Measurements from ENCODE around the gene ASB2.

ASB2 gene

GRCh38 chr14:93955850-93956481, 20.4 kb downstream of the ASB2 start:
- no peak for DNase-seq (ENCODE audit: low read depth)
- TF ChIP-seq CTCF (conservative IDR thresholded peaks at IDR 0.05; ENCODE audit: low read depth, low read length) = no peak
- H3K4me3 ChIP-seq (ENCODE audit: low read depth, low read length) = no peak overlapping the region

GRCh38 chr14:93954900-93955849, 21.2 kb downstream of the ASB2 start:
- no peak for TF ChIP-seq CTCF (conservative IDR thresholded peaks at IDR 0.05; ENCODE audit: low read depth, low read length)
- no peak overlapping the region for H3K4me3 ChIP-seq (ENCODE audit: low read depth, low read length)
- no peak for DNase-seq (ENCODE audit: low read depth)

GRCh38 chr14:93954516-93954830, 21.9 kb downstream of the ASB2 start:
- H3K4me3 ChIP-seq (ENCODE audit: low read depth, low read length) = no peak overlapping the region
- no peak for TF ChIP-seq CTCF (conservative IDR thresholded peaks at IDR 0.05; ENCODE audit: low read depth, low read length)
- no peak for DNase-seq (ENCODE audit: low read depth)

- no peak for TF ChIP-seq CTCF (conservative IDR thresholded peaks at IDR 0.05; ENCODE audit: low read depth, low read length)
- H3K4me3 ChIP-seq (ENCODE audit: low read depth, low read length) = no peak overlapping the region
- no peak for DNase-seq (ENCODE audit: low read depth)
Measured at GRCh38 chr14:93953739-93954515, 22.4 kb downstream of the ASB2 start.

- DNase-seq (ENCODE audit: low read depth) = no peak
- no peak overlapping the region for H3K4me3 ChIP-seq (ENCODE audit: low read depth, low read length)
- TF ChIP-seq CTCF (conservative IDR thresholded peaks at IDR 0.05; ENCODE audit: low read depth, low read length) = peak; percentile 14
Measured at GRCh38 chr14:93953263-93953662, 23.1 kb downstream of the ASB2 start.

DNA sequence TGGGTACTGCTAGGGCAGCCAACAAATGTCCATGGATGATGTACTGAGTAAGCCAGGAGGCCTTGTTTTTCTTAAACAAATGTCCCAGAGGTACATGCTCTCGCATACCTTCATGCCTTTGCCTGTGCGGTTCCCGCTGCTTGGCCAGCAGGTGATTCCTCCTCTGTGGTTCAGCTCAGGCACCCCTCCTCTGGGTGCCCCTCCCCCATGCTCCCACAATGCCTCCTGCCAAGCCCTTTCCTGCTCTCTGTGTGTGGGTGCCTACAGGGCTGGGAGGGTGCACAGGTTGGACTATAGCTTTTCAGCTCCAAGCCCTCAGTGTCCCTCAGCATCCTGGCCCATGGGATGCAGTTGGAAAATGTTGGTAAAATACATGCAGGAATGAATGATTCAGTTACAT, 23.5 kb downstream of the ASB2 start:
- TF ChIP-seq CTCF (conservative IDR thresholded peaks at IDR 0.05; ENCODE audit: low read depth, low read length) = no peak
- no peak overlapping the region for H3K4me3 ChIP-seq (ENCODE audit: low read depth, low read length)
- DNase-seq (ENCODE audit: low read depth) = no peak

All from choroid plexus epithelial cell (primary cell).